ENCODE measurements around the gene KIF18A.

KIF18A gene

GRCh38 chr11:28040384-28040783, 67.6 kb downstream of the KIF18A start:
- no peak for DNase-seq

- DNase-seq = no peak
Observed at GRCh38 chr11:28038775-28039174, 69.2 kb downstream of the KIF18A start.

GRCh38 chr11:28026634-28027290, 81.2 kb downstream of the KIF18A start:
- DNase-seq = no peak

- DNase-seq = no peak
Observed at GRCh38 chr11:28017816-28018215, 90.1 kb downstream of the KIF18A start.

GRCh38 chr11:28011813-28012212, 96.1 kb downstream of the KIF18A start:
- DNase-seq = no peak

GRCh38 chr11:28009996-28010395, 98.0 kb downstream of the KIF18A start:
- DNase-seq = no peak

- DNase-seq = no peak
Observed at GRCh38 chr11:28009388-28009787, 98.6 kb downstream of the KIF18A start.

- DNase-seq = no peak
Observed at GRCh38 chr11:28003615-28004014, 104.3 kb downstream of the KIF18A start.

GRCh38 chr11:27998552-27998951, 109.4 kb downstream of the KIF18A start:
- no peak for DNase-seq

GRCh38 chr11:27997344-27997743, 110.6 kb downstream of the KIF18A start:
- no peak for DNase-seq

GRCh38 chr11:27996066-27996465, 111.9 kb downstream of the KIF18A start:
- no peak for DNase-seq

GRCh38 chr11:27995083-27995482, 112.9 kb downstream of the KIF18A start:
- DNase-seq = no peak

GRCh38 chr11:27991736-27992135, 116.2 kb downstream of the KIF18A start:
- no peak for DNase-seq

- no peak for DNase-seq
Observed at GRCh38 chr11:27977527-27977926, 130.4 kb downstream of the KIF18A start.

- no peak for DNase-seq
Observed at GRCh38 chr11:27977031-27977430, 130.9 kb downstream of the KIF18A start.

GRCh38 chr11:27976262-27976661, 131.7 kb downstream of the KIF18A start:
- no peak for DNase-seq

GRCh38 chr11:27973851-27974536, 134.0 kb downstream of the KIF18A start:
- no peak for DNase-seq

- no peak for DNase-seq
Observed at GRCh38 chr11:27972522-27973170, 135.3 kb downstream of the KIF18A start.

- DNase-seq = no peak
Observed at GRCh38 chr11:27971171-27971570, 136.8 kb downstream of the KIF18A start.

All from stimulated activated CD4-positive, alpha-beta T cell treated with anti-CD3 and anti-CD28 coated beads, Interleukin-15, amount 100 ng/mL, for 24 hours (primary cell).